GM19035 (cell line): ENCODE results near the gene KRT8.

Source experiments
- ATAC-seq: cut with Tn5 transposase; IDR thresholded peaks from one replicate; pipeline ENCODE4 v1.9.1; 2021; ENCODE audit not compliant: unreplicated experiment

Gene KRT8

DNA sequence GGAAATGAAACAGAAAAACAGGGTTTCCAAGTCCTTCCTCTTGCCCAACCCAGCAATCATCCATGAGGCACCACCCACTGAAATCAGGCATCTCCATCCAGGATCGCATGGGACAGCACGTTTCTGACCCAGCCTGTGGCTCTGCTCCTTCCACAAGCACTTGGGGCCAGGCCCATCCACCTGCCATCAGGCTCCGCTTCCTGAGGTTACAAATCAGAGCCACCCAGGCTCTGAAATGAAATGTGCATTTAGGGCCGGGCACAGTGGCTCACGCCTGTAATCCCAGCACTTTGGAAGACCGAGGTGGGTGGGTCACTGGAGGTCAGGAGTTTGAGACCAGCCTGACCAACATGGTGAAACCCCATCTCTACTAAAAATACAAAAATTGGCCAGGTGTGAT lies 55.4 kb downstream of the KRT8 start:
- ATAC-seq: no peak

DNA sequence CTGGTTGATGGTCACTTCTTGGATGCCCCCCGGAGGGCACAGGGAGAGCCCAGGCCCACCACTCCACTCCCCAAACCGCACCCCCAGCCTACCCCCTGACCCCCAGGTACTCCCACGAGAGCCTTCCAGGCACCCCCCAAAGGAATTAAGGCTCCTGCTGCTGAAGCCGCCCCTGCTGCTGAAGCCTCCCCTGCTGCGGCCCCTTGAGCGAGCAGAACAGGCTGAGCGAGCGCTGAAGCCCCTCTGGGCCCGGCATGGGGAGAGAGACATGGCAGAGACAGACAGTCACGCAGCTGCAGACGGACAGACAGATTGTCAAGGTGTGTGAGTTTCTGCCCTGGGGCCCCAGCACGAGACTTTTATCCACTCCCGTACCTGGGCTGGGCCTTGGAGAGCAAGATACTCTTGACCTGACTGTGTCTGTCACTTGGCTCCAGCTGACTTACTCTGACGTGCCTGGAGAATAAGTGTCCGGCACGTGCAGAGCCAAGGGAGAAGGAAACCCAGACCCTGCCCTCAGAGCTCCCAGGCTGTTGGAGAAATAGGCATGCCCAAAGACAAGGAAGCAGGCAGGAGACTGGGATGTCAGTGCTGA lies 56.1 kb downstream of the KRT8 start, which contains the start of gene KRT78:
Gene KRT78 (minus strand): TSS at position 334 of the 595 bp plus-strand sequence. CDS start 64 bp downstream, at position 270.
- ATAC-seq: no peak

DNA sequence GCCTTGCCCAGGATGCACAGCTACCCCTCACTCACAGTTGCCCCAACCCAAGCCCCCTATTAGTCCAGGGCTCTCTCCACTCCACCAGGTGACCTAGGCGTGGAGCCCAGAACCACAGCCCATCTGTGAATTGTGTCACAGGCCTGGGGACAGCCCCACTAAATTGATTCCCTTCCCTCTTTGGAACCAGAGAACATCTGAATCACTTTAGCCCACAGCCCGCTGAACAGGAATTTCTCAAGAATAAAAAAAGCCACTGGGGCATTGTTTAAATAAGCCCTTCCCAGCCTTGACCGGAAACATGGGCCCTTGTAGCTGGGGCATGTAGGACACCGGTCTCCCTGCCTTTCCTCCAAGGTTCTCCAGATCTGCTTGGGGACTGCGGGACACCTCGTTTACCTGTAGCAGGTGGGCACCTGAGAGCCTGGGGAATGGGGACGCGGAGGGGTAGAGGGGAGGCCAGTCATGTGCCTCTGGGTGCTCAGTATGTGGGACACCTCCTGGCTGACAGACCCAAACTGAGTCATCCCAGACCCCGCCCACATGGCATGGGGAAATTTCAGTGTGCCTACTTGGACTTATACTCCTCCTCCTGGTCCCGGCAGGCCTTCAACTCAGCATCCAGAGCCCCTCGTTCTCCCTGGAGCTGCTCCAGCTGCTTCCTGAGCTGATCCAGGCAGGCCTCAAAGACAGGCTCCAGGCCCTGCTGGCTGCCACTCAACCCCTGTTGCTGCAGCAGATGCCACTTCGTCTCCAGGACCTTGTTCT lies 57.4 kb downstream of the KRT8 start:
- no peak for ATAC-seq
